ACHN (cell line): ENCODE results near the gene DNAJC16.

Source experiments
- DNase-seq: peaks from one replicate; pipeline ENCODE4 v3.0.0-alpha.2; 2015
- in situ Hi-C: cut with HindIII; loops from 2 replicates; pipeline ENCODE4 v1.10.0; 2017; ENCODE audit warnings: low sequenced_read_pairs, low pct_ligation_motif_present, low pct_unique_long_range_greater_than_20kb

Gene DNAJC16

GRCh38 chr1:15605398-15606383 lies 79.0 kb downstream of the DNAJC16 start:
- in situ Hi-C loops, result no loop called here
- no peak for DNase-seq

GRCh38 chr1:15609631-15610030 lies 83.0 kb downstream of the DNAJC16 start:
- DNase-seq, result no peak
- in situ Hi-C loops, result no loop called here

GRCh38 chr1:15610167-15610566 lies 83.5 kb downstream of the DNAJC16 start:
- in situ Hi-C loops, result no loop called here
- DNase-seq, result no peak

- in situ Hi-C loops, result no loop called here
- peak; percentile 58 for DNase-seq
These were observed 89.9 kb downstream of the DNAJC16 start for GRCh38 chr1:15616373-15617172.

GRCh38 chr1:15617173-15618076 lies 90.8 kb downstream of the DNAJC16 start, which contains the start of gene DDI2:
Gene DDI2, plus strand, starts transcription at chr1:15617458. Its CDS starts 213 bp downstream, at chr1:15617671.
- in situ Hi-C loops, result no loop called here
- peak; percentile 97 for DNase-seq

GRCh38 chr1:15618077-15618654 lies 91.5 kb downstream of the DNAJC16 start:
- in situ Hi-C loops, result no loop called here
- peak; percentile 20 for DNase-seq

GRCh38 chr1:15618655-15619525 lies 92.2 kb downstream of the DNAJC16 start:
- DNase-seq, result peak; percentile 0
- in situ Hi-C loops, result no loop called here

- DNase-seq, result peak; percentile 31
- in situ Hi-C loops, result no loop called here
These were observed 93.5 kb downstream of the DNAJC16 start for GRCh38 chr1:15620155-15620545.

- no peak for DNase-seq
- in situ Hi-C loops, result no loop called here
These were observed 94.4 kb downstream of the DNAJC16 start for GRCh38 chr1:15620902-15621682.

- in situ Hi-C loops, result no loop called here
- no peak for DNase-seq
These were observed 95.3 kb downstream of the DNAJC16 start for GRCh38 chr1:15621975-15622374.

- no peak for DNase-seq
- in situ Hi-C loops, result no loop called here
These were observed 96.2 kb downstream of the DNAJC16 start for GRCh38 chr1:15622712-15623373.

- in situ Hi-C loops, result no loop called here
- no peak for DNase-seq
These were observed 96.8 kb downstream of the DNAJC16 start for GRCh38 chr1:15623435-15623834.

GRCh38 chr1:15624133-15624714 lies 97.6 kb downstream of the DNAJC16 start:
- in situ Hi-C loops, result no loop called here
- no peak for DNase-seq

- no peak for DNase-seq
- in situ Hi-C loops, result no loop called here
These were observed 98.6 kb downstream of the DNAJC16 start for GRCh38 chr1:15625056-15625917.
